ENCODE results near the gene TMPRSS13. TPM values are rescaled to one million over a fixed set of nuclear protein-coding genes. Genes with fewer than 3 reads are reported as not detected.

The TMPRSS13 gene
- total and polyA plus RNA-seq, 9 of the 15 experiments (the other 6 are each of a cell fraction or from before 2014, with no cell fraction given) = 0.11 to 0.29 (median 0.15) TPM

DNA sequence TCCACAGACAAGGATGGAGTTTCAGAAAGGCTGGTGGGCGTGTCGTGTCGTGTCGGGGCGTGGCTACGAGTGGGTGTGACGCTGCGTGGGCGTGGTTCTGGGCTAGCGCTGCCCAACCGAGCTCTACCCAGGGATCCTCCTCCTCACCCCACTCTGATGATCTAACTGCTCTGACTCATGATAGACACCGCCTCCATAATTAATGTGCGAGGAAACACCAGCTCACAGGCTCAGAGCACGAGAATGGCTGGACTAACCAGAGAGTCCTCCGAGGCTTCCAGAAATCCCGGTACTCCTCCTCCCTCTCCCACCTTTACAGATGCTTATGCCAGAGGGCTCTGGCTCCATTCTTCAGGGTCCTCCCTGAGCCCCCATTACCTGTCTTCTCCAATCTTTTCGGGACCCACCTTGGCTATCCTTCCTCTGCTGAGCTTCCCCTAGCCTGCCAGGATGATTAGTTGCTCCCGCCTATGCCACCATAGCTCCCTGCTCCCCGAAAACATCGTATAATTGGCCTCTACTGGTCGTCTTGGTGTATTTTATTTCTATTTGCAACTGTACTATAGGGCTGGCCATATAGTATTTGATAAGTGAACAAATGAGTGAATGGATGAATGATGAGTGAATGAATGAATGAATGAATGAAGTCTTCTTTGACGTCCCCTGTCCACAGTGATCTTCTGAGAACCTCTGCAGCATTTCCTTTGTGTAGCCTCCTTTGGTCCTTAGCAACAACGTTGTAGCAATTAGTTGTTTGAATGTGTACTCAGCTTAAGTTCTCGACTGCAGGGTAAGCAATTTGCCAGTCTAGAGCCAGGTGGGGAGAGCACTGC lies 21.7 kb downstream of the TMPRSS13 start (continued):
- TF ChIP-seq KAT2B (IDR thresholded peaks at IDR 0.05; ENCODE audit: low read depth, low read length) (no peak), OTX1 (CRISPR knock-in tag; IDR thresholded peaks at IDR 0.05) (no peak), L3MBTL2 (IDR thresholded peaks at IDR 0.05) (peak; percentile 83), NONO (IDR thresholded peaks at IDR 0.05; ENCODE audit: low read depth in 2 of 2, low read length in 1 of 2) (no peak), PHB2 (IDR thresholded peaks at IDR 0.05; ENCODE audit: low read depth) (no peak), JUND (IDR thresholded peaks at IDR 0.05; ENCODE audit: borderline replicate concordance, low read depth, low read length) (peak; percentile 97), JUND (tag; IDR thresholded peaks at IDR 0.05; ENCODE audit: borderline replicate concordance, low read depth, low read length) (peak; percentile 96; the same call in 2 of the 3 replicates), DPF2 (IDR thresholded peaks at IDR 0.05) (peak; percentile 57), BHLHE40 (IDR thresholded peaks at IDR 0.05; ENCODE audit: low read length) (peak; percentile 51), SMARCA4 (IDR thresholded peaks at IDR 0.05) (peak; percentile 71), TCF3 (CRISPR knock-in tag; IDR thresholded peaks at IDR 0.05) (no peak), XRCC3 (IDR thresholded peaks at IDR 0.05) (no peak), ARHGAP35 (IDR thresholded peaks at IDR 0.05; ENCODE audit: partially characterized antibody) (no peak), LCOR (CRISPR knock-in tag; IDR thresholded peaks at IDR 0.05) (no peak), STAT5B (CRISPR knock-in tag; IDR thresholded peaks at IDR 0.05) (no peak)
- TF ChIP-seq, protein P1, sequence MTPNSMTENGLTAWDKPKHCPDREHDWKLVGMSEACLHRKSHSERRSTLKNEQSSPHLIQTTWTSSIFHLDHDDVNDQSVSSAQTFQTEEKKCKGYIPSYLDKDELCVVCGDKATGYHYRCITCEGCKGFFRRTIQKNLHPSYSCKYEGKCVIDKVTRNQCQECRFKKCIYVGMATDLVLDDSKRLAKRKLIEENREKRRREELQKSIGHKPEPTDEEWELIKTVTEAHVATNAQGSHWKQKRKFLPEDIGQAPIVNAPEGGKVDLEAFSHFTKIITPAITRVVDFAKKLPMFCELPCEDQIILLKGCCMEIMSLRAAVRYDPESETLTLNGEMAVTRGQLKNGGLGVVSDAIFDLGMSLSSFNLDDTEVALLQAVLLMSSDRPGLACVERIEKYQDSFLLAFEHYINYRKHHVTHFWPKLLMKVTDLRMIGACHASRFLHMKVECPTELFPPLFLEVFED (CRISPR knock-in tag; conservative IDR thresholded peaks at IDR 0.05) = 0 out of 2 replicates have a peak, but pooled peaks have one; percentile 46
- TF ChIP-seq, protein P2, sequence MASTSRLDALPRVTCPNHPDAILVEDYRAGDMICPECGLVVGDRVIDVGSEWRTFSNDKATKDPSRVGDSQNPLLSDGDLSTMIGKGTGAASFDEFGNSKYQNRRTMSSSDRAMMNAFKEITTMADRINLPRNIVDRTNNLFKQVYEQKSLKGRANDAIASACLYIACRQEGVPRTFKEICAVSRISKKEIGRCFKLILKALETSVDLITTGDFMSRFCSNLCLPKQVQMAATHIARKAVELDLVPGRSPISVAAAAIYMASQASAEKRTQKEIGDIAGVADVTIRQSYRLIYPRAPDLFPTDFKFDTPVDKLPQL (IDR thresholded peaks at IDR 0.05; ENCODE audit: extremely low read depth, insufficient read length) = peak; percentile 30
- TF ChIP-seq, protein P3, sequence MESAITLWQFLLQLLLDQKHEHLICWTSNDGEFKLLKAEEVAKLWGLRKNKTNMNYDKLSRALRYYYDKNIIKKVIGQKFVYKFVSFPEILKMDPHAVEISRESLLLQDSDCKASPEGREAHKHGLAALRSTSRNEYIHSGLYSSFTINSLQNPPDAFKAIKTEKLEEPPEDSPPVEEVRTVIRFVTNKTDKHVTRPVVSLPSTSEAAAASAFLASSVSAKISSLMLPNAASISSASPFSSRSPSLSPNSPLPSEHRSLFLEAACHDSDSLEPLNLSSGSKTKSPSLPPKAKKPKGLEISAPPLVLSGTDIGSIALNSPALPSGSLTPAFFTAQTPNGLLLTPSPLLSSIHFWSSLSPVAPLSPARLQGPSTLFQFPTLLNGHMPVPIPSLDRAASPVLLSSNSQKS (CRISPR knock-in tag; IDR thresholded peaks at IDR 0.05) = no peak
- TF ChIP-seq, protein P4, sequence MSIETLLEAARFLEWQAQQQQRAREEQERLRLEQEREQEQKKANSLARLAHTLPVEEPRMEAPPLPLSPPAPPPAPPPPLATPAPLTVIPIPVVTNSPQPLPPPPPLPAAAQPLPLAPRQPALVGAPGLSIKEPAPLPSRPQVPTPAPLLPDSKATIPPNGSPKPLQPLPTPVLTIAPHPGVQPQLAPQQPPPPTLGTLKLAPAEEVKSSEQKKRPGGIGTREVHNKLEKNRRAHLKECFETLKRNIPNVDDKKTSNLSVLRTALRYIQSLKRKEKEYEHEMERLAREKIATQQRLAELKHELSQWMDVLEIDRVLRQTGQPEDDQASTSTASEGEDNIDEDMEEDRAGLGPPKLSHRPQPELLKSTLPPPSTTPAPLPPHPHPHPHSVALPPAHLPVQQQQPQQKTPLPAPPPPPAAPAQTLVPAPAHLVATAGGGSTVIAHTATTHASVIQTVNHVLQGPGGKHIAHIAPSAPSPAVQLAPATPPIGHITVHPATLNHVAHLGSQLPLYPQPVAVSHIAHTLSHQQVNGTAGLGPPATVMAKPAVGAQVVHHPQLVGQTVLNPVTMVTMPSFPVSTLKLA (conservative IDR thresholded peaks at IDR 0.05) = peak in 1 of 2 experiments; percentile 74; a peak in 3 of 4 replicates
- TF ChIP-seq, protein P5, sequence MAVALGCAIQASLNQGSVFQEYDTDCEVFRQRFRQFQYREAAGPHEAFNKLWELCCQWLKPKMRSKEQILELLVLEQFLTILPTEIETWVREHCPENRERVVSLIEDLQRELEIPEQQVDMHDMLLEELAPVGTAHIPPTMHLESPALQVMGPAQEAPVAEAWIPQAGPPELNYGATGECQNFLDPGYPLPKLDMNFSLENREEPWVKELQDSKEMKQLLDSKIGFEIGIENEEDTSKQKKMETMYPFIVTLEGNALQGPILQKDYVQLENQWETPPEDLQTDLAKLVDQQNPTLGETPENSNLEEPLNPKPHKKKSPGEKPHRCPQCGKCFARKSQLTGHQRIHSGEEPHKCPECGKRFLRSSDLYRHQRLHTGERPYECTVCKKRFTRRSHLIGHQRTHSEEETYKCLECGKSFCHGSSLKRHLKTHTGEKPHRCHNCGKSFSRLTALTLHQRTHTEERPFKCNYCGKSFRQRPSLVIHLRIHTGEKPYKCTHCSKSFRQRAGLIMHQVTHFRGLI (CRISPR knock-in tag; IDR thresholded peaks at IDR 0.05) = no peak
- TF ChIP-seq, protein P6, sequence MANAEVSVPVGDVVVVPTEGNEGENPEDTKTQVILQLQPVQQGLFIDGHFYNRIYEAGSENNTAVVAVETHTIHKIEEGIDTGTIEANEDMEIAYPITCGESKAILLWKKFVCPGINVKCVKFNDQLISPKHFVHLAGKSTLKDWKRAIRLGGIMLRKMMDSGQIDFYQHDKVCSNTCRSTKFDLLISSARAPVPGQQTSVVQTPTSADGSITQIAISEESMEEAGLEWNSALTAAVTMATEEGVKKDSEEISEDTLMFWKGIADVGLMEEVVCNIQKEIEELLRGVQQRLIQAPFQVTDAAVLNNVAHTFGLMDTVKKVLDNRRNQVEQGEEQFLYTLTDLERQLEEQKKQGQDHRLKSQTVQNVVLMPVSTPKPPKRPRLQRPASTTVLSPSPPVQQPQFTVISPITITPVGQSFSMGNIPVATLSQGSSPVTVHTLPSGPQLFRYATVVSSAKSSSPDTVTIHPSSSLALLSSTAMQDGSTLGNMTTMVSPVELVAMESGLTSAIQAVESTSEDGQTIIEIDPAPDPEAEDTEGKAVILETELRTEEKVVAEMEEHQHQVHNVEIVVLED (CRISPR knock-in tag; IDR thresholded peaks at IDR 0.05) = no peak

Measured in K562 (cell line).